Measurements from ENCODE around the gene CLTC. TPM values are rescaled to one million over a fixed set of nuclear protein-coding genes. Genes with fewer than 3 reads are reported as not detected.

CLTC gene
- total RNA-seq, 1 experiment from 2014 or later = 283 TPM

DNA sequence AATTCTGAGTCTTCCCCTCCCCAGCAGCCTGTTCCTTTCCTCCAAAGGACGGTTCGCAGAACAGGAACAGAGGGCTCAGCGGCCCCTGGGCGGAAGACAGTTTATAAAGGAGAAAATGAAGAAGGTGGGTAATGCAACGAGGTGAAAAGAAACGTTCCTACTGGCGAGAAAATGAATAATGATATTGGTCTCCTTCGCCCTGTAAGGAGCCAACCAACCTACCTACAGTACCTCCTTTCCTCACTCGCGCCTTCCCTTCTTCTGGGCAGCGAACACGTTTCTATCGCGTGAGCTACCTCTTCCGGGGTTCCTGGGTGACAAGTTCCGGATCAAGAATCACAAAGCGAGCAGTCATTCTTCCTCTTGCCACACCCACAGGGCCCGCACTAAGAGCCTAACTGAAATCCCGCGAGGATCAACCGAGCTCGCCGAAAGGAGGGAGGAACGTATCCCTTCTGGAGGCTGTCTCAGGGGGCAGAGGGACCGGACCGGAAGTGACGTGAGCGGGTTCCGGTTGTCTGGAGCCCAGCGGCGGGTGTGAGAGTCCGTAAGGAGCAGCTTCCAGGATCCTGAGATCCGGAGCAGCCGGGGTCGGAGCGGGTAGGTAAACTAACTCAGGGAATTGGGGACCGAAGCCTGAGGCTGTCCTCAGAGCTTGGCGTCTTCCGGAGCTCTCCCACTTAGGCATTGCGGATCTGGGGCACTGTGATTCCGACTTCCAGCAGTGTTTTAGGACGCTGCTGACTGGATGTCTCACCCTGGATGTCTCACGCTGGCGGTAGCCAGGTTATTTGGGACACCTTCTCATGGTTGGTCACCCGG, 87.7 kb downstream of the CLTC start, which contains the start of the genes PTRH2 and VMP1:
Gene PTRH2 (minus strand): TSS at position 282 of the 822 bp plus-strand sequence. CDS start 9,452 bp downstream, outside the sequence.
Gene VMP1 (plus strand): TSS at position 506 of the 822 bp plus-strand sequence. CDS start 23,793 bp downstream, outside the sequence.
- Mint-ChIP-seq H3K4me3 (peak within 1 kb of the TSS; percentile 98), H3K27me3 (ENCODE audit: low read depth) (no peaks in the 10 kb centered on the region), H3K36me3 (peaks cover 9% of the 10 kb centered on the region), H3K9me3 (no peaks in the 10 kb centered on the region), H3K4me1 (peaks cover 30% of the 10 kb centered on the region), H3K27ac (peak within 1 kb of the TSS; percentile 98)
- ChIA-PET POLR2A (interaction anchor here (0.7 to 1.9 kb wide), 8 partner anchors 14 to 554 kb away, joined by 3 to 10 read pairs (median 4); partner anchors contain the start of genes PRR11 and SKA2), CTCF (interaction anchor here (0.8 to 2.1 kb wide), 6 partner anchors 46 to 378 kb away, joined by 3 to 12 read pairs (median 3); partner anchors contain the start of gene CLTC)
- TF ChIP-seq NR2C2 (CRISPR knock-in tag; IDR thresholded peaks at IDR 0.05) (peak; percentile 79), TEAD1 (CRISPR knock-in tag; IDR thresholded peaks at IDR 0.05) (0 out of 2 replicates have a peak, but pooled peaks have one; percentile 15), FOXP1 (CRISPR knock-in tag; IDR thresholded peaks at IDR 0.05; ENCODE audit: borderline replicate concordance) (peak; percentile 11; the same call in 1 of the 2 replicates), MYBL2 (CRISPR knock-in tag; IDR thresholded peaks at IDR 0.05) (0 out of 2 replicates have a peak, but pooled peaks have one; percentile 15), PRRX2 (CRISPR knock-in tag; IDR thresholded peaks at IDR 0.05) (no peak), SP1 (CRISPR knock-in tag; conservative IDR thresholded peaks at IDR 0.05) (peak; percentile 70), GABPB1 (CRISPR knock-in tag; IDR thresholded peaks at IDR 0.05) (peak; percentile 79), CREM (CRISPR knock-in tag; IDR thresholded peaks at IDR 0.05) (peak; percentile 95), AFF4 (CRISPR knock-in tag; IDR thresholded peaks at IDR 0.05; ENCODE audit: borderline replicate concordance) (no peak), FOXK1 (CRISPR knock-in tag; IDR thresholded peaks at IDR 0.05) (peak; percentile 75)
- TF ChIP-seq, protein P1, sequence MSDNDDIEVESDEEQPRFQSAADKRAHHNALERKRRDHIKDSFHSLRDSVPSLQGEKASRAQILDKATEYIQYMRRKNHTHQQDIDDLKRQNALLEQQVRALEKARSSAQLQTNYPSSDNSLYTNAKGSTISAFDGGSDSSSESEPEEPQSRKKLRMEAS (CRISPR knock-in tag; IDR thresholded peaks at IDR 0.05) = peak; percentile 89
- TF ChIP-seq, protein P2, sequence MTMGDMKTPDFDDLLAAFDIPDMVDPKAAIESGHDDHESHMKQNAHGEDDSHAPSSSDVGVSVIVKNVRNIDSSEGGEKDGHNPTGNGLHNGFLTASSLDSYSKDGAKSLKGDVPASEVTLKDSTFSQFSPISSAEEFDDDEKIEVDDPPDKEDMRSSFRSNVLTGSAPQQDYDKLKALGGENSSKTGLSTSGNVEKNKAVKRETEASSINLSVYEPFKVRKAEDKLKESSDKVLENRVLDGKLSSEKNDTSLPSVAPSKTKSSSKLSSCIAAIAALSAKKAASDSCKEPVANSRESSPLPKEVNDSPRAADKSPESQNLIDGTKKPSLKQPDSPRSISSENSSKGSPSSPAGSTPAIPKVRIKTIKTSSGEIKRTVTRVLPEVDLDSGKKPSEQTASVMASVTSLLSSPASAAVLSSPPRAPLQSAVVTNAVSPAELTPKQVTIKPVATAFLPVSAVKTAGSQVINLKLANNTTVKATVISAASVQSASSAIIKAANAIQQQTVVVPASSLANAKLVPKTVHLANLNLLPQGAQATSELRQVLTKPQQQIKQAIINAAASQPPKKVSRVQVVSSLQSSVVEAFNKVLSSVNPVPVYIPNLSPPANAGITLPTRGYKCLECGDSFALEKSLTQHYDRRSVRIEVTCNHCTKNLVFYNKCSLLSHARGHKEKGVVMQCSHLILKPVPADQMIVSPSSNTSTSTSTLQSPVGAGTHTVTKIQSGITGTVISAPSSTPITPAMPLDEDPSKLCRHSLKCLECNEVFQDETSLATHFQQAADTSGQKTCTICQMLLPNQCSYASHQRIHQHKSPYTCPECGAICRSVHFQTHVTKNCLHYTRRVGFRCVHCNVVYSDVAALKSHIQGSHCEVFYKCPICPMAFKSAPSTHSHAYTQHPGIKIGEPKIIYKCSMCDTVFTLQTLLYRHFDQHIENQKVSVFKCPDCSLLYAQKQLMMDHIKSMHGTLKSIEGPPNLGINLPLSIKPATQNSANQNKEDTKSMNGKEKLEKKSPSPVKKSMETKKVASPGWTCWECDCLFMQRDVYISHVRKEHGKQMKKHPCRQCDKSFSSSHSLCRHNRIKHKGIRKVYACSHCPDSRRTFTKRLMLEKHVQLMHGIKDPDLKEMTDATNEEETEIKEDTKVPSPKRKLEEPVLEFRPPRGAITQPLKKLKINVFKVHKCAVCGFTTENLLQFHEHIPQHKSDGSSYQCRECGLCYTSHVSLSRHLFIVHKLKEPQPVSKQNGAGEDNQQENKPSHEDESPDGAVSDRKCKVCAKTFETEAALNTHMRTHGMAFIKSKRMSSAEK (CRISPR knock-in tag; IDR thresholded peaks at IDR 0.05; ENCODE audit: borderline replicate concordance) = no peak
- TF ChIP-seq, protein P3, sequence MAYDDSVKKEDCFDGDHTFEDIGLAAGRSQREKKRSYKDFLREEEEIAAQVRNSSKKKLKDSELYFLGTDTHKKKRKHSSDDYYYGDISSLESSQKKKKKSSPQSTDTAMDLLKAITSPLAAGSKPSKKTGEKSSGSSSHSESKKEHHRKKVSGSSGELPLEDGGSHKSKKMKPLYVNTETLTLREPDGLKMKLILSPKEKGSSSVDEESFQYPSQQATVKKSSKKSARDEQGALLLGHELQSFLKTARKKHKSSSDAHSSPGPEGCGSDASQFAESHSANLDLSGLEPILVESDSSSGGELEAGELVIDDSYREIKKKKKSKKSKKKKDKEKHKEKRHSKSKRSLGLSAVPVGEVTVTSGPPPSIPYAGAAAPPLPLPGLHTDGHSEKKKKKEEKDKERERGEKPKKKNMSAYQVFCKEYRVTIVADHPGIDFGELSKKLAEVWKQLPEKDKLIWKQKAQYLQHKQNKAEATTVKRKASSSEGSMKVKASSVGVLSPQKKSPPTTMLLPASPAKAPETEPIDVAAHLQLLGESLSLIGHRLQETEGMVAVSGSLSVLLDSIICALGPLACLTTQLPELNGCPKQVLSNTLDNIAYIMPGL (CRISPR knock-in tag; IDR thresholded peaks at IDR 0.05) = peak; percentile 68; the same call in 1 of the 2 replicates
- ATAC-seq (peak; percentile 99), DNase-seq (ENCODE audit: low spot score) (peak; percentile 98)

Measured in WTC11 (cell line).